Measurements from ENCODE around the gene PSMD1.

Gene PSMD1

GRCh38 chr2:231167745-231168459, 111.2 kb downstream of the PSMD1 start:
- no peak for DNase-seq (ENCODE audit: insufficient read length, low spot score)
- FAIRE-seq, result no peak
- no peak for TF ChIP-seq CTCF (IDR thresholded peaks at IDR 0.05; ENCODE audit: insufficient read depth, missing control alignments)

- DNase-seq (ENCODE audit: insufficient read length, low spot score) (no peak), FAIRE-seq (peak; percentile 29)
- no peak for TF ChIP-seq CTCF (IDR thresholded peaks at IDR 0.05; ENCODE audit: insufficient read depth, missing control alignments)
Measured at GRCh38 chr2:231168460-231169139, 111.9 kb downstream of the PSMD1 start.

- no peak for TF ChIP-seq CTCF (IDR thresholded peaks at IDR 0.05; ENCODE audit: insufficient read depth, missing control alignments)
- DNase-seq (ENCODE audit: insufficient read length, low spot score) (no peak), FAIRE-seq (no peak)
Measured at GRCh38 chr2:231169488-231169887, 112.8 kb downstream of the PSMD1 start.

GRCh38 chr2:231170055-231170454, 113.4 kb downstream of the PSMD1 start:
- no peak for TF ChIP-seq CTCF (IDR thresholded peaks at IDR 0.05; ENCODE audit: insufficient read depth, missing control alignments)
- FAIRE-seq, result no peak
- no peak for DNase-seq (ENCODE audit: insufficient read length, low spot score)

GRCh38 chr2:231172025-231172424, 115.4 kb downstream of the PSMD1 start:
- no peak for DNase-seq (ENCODE audit: insufficient read length, low spot score)
- no peak for TF ChIP-seq CTCF (IDR thresholded peaks at IDR 0.05; ENCODE audit: insufficient read depth, missing control alignments)
- FAIRE-seq, result no peak

- DNase-seq (ENCODE audit: insufficient read length, low spot score) (no peak), FAIRE-seq (no peak)
- TF ChIP-seq CTCF (IDR thresholded peaks at IDR 0.05; ENCODE audit: insufficient read depth, missing control alignments), result no peak
Measured at GRCh38 chr2:231174211-231174651, 117.6 kb downstream of the PSMD1 start.

- no peak for DNase-seq (ENCODE audit: insufficient read length, low spot score)
- no peak for FAIRE-seq
- TF ChIP-seq CTCF (IDR thresholded peaks at IDR 0.05; ENCODE audit: insufficient read depth, missing control alignments), result no peak
Measured at GRCh38 chr2:231176066-231176465, 119.4 kb downstream of the PSMD1 start.
